Kidney (tissue), 14 donors: ENCODE results near the gene GID4. TPM values are rescaled to one million over a fixed set of nuclear protein-coding genes. Genes with fewer than 3 reads are reported as not detected.

Experiments
- DNase-seq, 5 donors: peaks; one replicate each; pipeline ENCODE4 v3.0.0-alpha.2; 2013 to 2020
- FAIRE-seq: peaks from 2 replicates; lab custom pipeline; 2012; peaks lifted over from hg19 to GRCh38; lab: Jason Lieb, UNC
- H3K27ac ChIP-seq, 2 donors: one replicate each; pipeline ENCODE4 v1.7.0; 2013; ENCODE audit warnings: low read depth in 2 of 2, low read length in 2 of 2, inconsistent platforms in 1 of 2
- H3K27me3 ChIP-seq: one replicate; pipeline ENCODE4 v1.7.1; 2013; ENCODE audit warnings: low read length, inconsistent platforms; ENCODE audit not compliant: control insufficient read depth, insufficient read depth
- H3K36me3 ChIP-seq, 3 donors: one replicate each; pipeline versions ENCODE4 v1.7.0 to v1.7.1; 2013; ENCODE audit warnings: low read length in 3 of 3, control low read depth in 1 of 3, inconsistent platforms in 1 of 3; ENCODE audit not compliant: insufficient read depth in 3 of 3, control insufficient read depth in 2 of 3
- H3K4me1 ChIP-seq, 3 donors: one replicate each; pipeline versions ENCODE4 v1.7.0 to v1.7.1; 2013; ENCODE audit warnings: low read length in 3 of 3, inconsistent platforms in 1 of 3, low read depth in 1 of 3; ENCODE audit not compliant: control insufficient read depth in 2 of 3, insufficient read depth in 2 of 3
- H3K4me3 ChIP-seq, 3 donors: one replicate each; pipeline versions ENCODE4 v1.7.0 to v1.8.1; 2013; ENCODE audit warnings: low read length in 3 of 3, control low read depth in 1 of 3, inconsistent platforms in 1 of 3
- H3K9ac ChIP-seq, 3 donors: one replicate each; pipeline versions ENCODE4 v1.7.0 to v1.7.1; 2013; ENCODE audit warnings: low read length in 3 of 3, control low read depth in 1 of 3, inconsistent platforms in 1 of 3
- H3K9me3 ChIP-seq, 3 donors: one replicate each; pipeline versions ENCODE4 v1.7.0 to v1.7.1; 2013; ENCODE audit warnings: low read length in 3 of 3, control low read depth in 1 of 3, inconsistent platforms in 1 of 3; ENCODE audit not compliant: control insufficient read depth in 2 of 3, insufficient read depth in 1 of 3
- intact Hi-C: fragments of 100-400 bp; cut with DNase I; formaldehyde crosslinking; loops from one replicate; pipeline ENCODE4 v1.11.1; 2022
- polyA plus RNA-seq: library from polyadenylated mRNA; stranded (reverse); fragments of 350-450 nt; fragmentation: Illumina TruSeq; extraction: RNeasy Lipid Tissue Mini Kit (QIAGEN cat#74804); gene quantifications from one replicate; pipeline ENCODE4 v1.2.3, GENCODE V29; 2014; ENCODE audit warnings: low read depth, low replicate concordance; ENCODE audit not compliant: insufficient read depth
- total RNA-seq: library from RNA; stranded (reverse); fragmentation: NEBNext Ultra II Directional; extraction: Animal tissue kit (Norgen Biotek cat#: 25700); gene quantifications from one replicate; pipeline ENCODE4 v1.2.1, GENCODE V29; 2021
- TF ChIP-seq, protein P1 (sequence below): IDR thresholded peaks from 3 replicates; pipeline ENCODE4 v1.5.1; 2012; ENCODE audit warnings: mild to moderate bottlenecking, moderate library complexity, borderline replicate concordance; ENCODE audit not compliant: insufficient read depth; ENCODE audit errors: extremely low read depth
- donor health status: control.
- donor health status: control.
- donor health status: control.
- donor health status: control.
- donor health status: control.
- donor health status: DM: yes; HTN: yes; CAD: no.
- donor health status: Normal renal cell carcinoma (clear cell type).

The GID4 gene
- total and polyA plus RNA-seq, 2 donors from 2014 or later, result 3.4 to 8.7 TPM

DNA sequence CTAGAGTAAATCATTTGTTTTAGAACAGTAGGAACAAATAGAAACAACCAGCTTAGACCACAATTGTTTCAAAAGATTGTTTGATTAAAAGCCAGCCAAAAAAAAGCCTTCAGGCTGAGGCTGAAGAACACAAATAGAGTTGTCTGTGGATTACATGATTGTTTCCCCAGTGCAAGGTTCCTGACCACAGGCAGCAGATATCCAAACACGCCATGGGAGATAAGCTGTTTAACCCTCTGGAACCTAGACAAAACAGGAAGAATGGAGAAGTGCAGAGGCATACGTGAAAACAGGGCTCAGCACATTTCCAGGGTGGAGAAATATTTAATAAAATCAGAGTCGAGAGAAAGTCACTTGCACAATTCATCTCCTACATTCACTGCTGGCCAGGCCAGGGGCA lies 21.2 kb upstream of the GID4 start:
- no peak overlapping the region for H3K4me3 ChIP-seq
- no peaks in the 10 kb centered on the region for H3K4me1 ChIP-seq
- no peaks in the 10 kb centered on the region for H3K9me3 ChIP-seq
- DNase-seq (no peak), FAIRE-seq (no peak)
- no peak overlapping the region for H3K9ac ChIP-seq
- H3K36me3 ChIP-seq, result peaks cover 2 to 18% (median 15%) of the 10 kb centered on the region in 3 donors
- H3K27me3 ChIP-seq, result no peaks in the 10 kb centered on the region
- no peak overlapping the region for H3K27ac ChIP-seq
- intact Hi-C loops, result no loop called here
- TF ChIP-seq, protein P1, sequence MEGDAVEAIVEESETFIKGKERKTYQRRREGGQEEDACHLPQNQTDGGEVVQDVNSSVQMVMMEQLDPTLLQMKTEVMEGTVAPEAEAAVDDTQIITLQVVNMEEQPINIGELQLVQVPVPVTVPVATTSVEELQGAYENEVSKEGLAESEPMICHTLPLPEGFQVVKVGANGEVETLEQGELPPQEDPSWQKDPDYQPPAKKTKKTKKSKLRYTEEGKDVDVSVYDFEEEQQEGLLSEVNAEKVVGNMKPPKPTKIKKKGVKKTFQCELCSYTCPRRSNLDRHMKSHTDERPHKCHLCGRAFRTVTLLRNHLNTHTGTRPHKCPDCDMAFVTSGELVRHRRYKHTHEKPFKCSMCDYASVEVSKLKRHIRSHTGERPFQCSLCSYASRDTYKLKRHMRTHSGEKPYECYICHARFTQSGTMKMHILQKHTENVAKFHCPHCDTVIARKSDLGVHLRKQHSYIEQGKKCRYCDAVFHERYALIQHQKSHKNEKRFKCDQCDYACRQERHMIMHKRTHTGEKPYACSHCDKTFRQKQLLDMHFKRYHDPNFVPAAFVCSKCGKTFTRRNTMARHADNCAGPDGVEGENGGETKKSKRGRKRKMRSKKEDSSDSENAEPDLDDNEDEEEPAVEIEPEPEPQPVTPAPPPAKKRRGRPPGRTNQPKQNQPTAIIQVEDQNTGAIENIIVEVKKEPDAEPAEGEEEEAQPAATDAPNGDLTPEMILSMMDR, result no peak

DNA sequence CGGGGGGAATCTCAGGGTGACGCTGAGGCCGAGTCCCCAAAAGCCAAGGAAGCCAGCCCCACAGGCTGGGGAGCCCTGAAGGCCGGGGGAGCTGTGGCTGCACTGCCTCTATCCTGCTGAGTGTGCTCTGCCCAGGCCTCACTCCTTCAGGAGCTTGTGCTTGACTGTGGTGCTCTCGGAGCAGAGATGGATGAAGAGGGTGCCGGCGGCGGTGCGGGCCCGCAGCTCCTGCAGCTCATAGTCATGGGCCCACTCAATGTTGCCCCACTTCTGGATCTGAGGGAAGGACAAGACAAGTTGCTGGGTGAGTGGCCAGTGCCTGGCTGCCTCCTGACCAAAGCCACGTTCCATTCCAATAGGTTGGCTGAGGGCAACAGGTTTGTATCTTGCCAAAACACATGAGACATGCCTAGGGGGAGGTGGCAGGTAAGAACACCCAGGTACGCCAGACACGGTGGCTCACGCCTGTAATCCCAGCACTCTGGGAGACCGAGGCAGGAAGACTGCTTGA lies 20.7 kb upstream of the GID4 start:
- H3K36me3 ChIP-seq, result peaks cover 2 to 18% (median 15%) of the 10 kb centered on the region in 3 donors
- H3K4me3 ChIP-seq, result no peak overlapping the region
- DNase-seq (no peak), FAIRE-seq (no peak)
- TF ChIP-seq, protein P1, result no peak
- no peaks in the 10 kb centered on the region for H3K27me3 ChIP-seq
- intact Hi-C loops, result no loop called here
- H3K27ac ChIP-seq, result no peak overlapping the region
- no peaks in the 10 kb centered on the region for H3K4me1 ChIP-seq
- H3K9me3 ChIP-seq, result no peaks in the 10 kb centered on the region
- no peak overlapping the region for H3K9ac ChIP-seq

DNA sequence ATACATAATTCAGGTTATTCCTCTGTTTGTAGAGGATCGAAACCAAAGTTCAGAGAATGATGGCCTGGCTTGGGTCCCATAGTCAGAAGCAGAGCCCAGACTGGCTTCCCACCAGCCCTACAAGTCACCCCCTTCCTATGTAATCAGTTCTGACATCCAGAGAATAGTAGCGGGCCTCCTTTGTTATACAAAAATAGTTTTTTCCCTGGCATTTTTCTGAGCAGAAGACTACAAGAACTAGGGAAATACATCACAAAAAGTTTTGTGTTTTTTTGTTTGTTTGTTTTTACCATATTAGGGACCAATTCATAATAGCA lies 19.4 kb upstream of the GID4 start:
- H3K36me3 ChIP-seq, result peaks cover 2 to 23% (median 17%) of the 10 kb centered on the region in 3 donors

More for the DNA sequence above, 19.4 kb upstream of the GID4 start:
- Histone ChIP-seq H3K4me3 (no peak overlapping the region), H3K27ac (no peak overlapping the region), H3K9me3 (no peaks in the 10 kb centered on the region), H3K27me3 (no peaks in the 10 kb centered on the region), H3K4me1 (no peaks in the 10 kb centered on the region), H3K9ac (no peak overlapping the region)
- no peak for FAIRE-seq
- intact Hi-C loops, result no loop called here
- TF ChIP-seq, protein P1, result no peak
- no peak for DNase-seq
